Erythroblast (primary cell): ENCODE results near the gene AMPH.

Source experiments
- GATA1 ChIP-seq: IDR thresholded peaks from 2 replicates; pipeline ENCODE4 v1.6.1; 2011; ENCODE audit warnings: low read depth, mild to moderate bottlenecking, control low read depth, low read length, moderate library complexity
- POLR2A ChIP-seq: IDR thresholded peaks from 2 replicates; pipeline ENCODE4 v1.6.1; 2011; ENCODE audit warnings: mild to moderate bottlenecking, low read length

- no peak for TF ChIP-seq POLR2A
- TF ChIP-seq GATA1, result no peak
Observed at GRCh38 chr7:38512291-38512690, 118.9 kb downstream of the AMPH start.
